NCI-H460 (cell line): ENCODE results near the gene MYMX. TPM values are rescaled to one million over a fixed set of nuclear protein-coding genes. Genes with fewer than 3 reads are reported as not detected.
A peak's percentile ranks its signal among the peaks of the same experiment; 100 is the strongest.

Experiments used
- DNase-seq: peaks from one replicate; pipeline ENCODE4 v3.0.0-alpha.2; 2016; ENCODE audit warnings: low read depth; ENCODE audit errors: extremely low read depth
- small RNA-seq, 2 experiments: library from RNA; depleted of rRNA; stranded (forward); fragments of <200 nt; gene quantifications; one replicate each; pipeline ENCODE3, GENCODE V24; 2014
- total RNA-seq: library from RNA; depleted of rRNA; stranded (reverse); fragments of >200 nt; shearing (Covaris generic); gene quantifications from 2 replicates; pipeline ENCODE4 v1.2.3, GENCODE V29; 2014; rRNA removed

The MYMX gene
- total RNA-seq, 1 experiment from 2014 or later = not detected

GRCh38 chr6:44262467-44263353, 46.0 kb downstream of the MYMX start:
- DNase-seq = no peak

GRCh38 chr6:44263354-44264100, 46.8 kb downstream of the MYMX start:
- no peak for DNase-seq

GRCh38 chr6:44264154-44265006, 47.7 kb downstream of the MYMX start:
- no peak for DNase-seq

- DNase-seq = peak; percentile 69
These were observed 48.4 kb downstream of the MYMX start, which contains the start of gene NFKBIE for GRCh38 chr6:44265007-44265721. Gene NFKBIE (minus strand): TSS chr6:44265551. CDS start chr6:44265346, 205 bp downstream.

- no peak for DNase-seq
These were observed 49.1 kb downstream of the MYMX start for GRCh38 chr6:44265722-44266233.

GRCh38 chr6:44266347-44266746, 49.6 kb downstream of the MYMX start:
- no peak for DNase-seq

GRCh38 chr6:44267252-44267651, 50.5 kb downstream of the MYMX start:
- no peak for DNase-seq

Small RNA genes within 50 kb of the gene (small RNA-seq; reads per million reads assigned to genes)
- gene RN7SL811P = 0 reads per million in 2 experiments

Other genes starting within 250 kb of the MYMX start
- gene MRPL14, start 89.5 kb upstream of the MYMX start, total RNA-seq = 41.4 and 43.9 TPM in 2 replicates
- 17.7 and 17.8 TPM in 2 replicates for gene TMEM63B, start 89.4 kb upstream of the MYMX start, total RNA-seq
- not detected in 2 replicates for gene CAPN11, start 58.1 kb upstream of the MYMX start, total RNA-seq
- gene SLC29A1, start 6.7 kb downstream of the MYMX start, total RNA-seq = 13.4 and 16.2 TPM in 2 replicates
- 828 and 915 TPM in 2 replicates for gene HSP90AB1, start 30.2 kb downstream of the MYMX start, total RNA-seq
- gene SLC35B2, start 40.6 kb downstream of the MYMX start, total RNA-seq = 60.6 and 67.5 TPM in 2 replicates
- gene NFKBIE, start 48.6 kb downstream of the MYMX start, total RNA-seq = 2.4 and 4.4 TPM in 2 replicates
- not detected in 2 replicates for gene TMEM151B, start 53.5 kb downstream of the MYMX start, total RNA-seq
- gene AARS2, start 96.4 kb downstream of the MYMX start, total RNA-seq = 7.8 and 8.5 TPM in 2 replicates
- gene SPATS1, start 125.7 kb downstream of the MYMX start, total RNA-seq = not detected in 2 replicates
- 13.9 and 16.3 TPM in 2 replicates for gene CDC5L, start 170.8 kb downstream of the MYMX start, total RNA-seq